Measurements from ENCODE around the gene TFG. TPM values are rescaled to one million over a fixed set of nuclear protein-coding genes. Genes with fewer than 3 reads are reported as not detected.
A peak's percentile ranks its signal among the peaks of the same experiment; 100 is the strongest.

TFG gene
- total RNA-seq, 2 experiments from 2014 or later = 57.8 to 61.3 TPM

DNA sequence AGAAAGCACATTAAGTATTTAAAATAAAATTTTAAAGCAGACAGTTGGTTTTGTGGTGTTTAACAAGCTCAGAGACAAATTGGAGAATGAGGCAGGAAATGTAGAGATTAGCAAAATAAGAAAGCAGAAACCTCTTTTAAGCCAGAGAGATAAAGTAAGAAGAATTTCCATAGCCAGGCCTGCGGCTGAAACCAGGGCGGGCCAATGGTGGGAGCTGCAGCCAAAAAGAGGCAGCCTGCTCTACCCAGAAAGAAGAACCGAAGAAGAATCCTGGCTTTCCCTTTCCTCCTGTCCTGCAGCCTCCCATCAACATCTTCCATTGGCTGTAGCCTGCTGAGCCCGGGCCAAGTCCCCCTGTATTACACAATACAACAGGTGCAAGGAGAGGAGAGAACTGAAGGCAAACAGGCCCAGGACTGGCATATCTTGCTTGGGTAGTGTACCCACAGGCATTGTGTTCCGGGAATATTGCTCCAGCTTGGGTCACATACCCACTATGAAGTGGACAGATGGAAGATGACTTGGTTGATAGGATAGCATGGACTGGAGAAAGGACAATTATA lies 11.5 kb upstream of the TFG start:
- no peaks in the 10 kb centered on the region for H3K36me3 Mint-ChIP-seq
- H3K4me3 Mint-ChIP-seq = no peak overlapping the region
- no peak overlapping the region for H3K27ac Mint-ChIP-seq
- no peak for DNase-seq
- peaks cover 34% of the 10 kb centered on the region for H3K27me3 Mint-ChIP-seq
- no peaks in the 10 kb centered on the region for H3K9me3 Mint-ChIP-seq
- H3K4me1 Mint-ChIP-seq = no peaks in the 10 kb centered on the region

GRCh38 chr3:100698736-100699135 lies 10.6 kb upstream of the TFG start:
- DNase-seq = no peak
- Mint-ChIP-seq H3K36me3 (no peaks in the 10 kb centered on the region), H3K4me3 (no peak overlapping the region), H3K27ac (no peak overlapping the region), H3K9me3 (no peaks in the 10 kb centered on the region), H3K27me3 (peaks cover 39% of the 10 kb centered on the region), H3K4me1 (no peaks in the 10 kb centered on the region)

DNA sequence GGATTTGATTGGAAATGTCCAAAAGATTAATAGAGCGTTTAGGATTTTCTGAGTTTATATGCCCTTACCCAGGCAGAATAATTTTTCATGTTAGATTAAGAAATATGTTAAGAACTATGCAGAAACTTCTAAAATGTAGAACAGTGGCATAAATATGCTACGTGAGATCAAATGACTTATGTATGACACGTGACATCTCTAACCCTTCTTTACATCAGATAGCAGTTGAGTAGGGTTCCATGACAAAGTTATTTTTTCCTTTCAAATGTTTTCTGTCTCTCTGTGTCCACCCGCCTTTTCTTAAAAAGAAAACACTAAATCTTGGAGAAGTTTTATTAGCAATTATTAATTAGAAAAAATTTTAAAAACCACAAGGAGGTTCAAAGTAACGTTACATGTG lies 8.6 kb upstream of the TFG start:
- DNase-seq = no peak
- no peaks in the 10 kb centered on the region for H3K4me1 Mint-ChIP-seq
- no peak overlapping the region for H3K27ac Mint-ChIP-seq
- no peaks in the 10 kb centered on the region for H3K9me3 Mint-ChIP-seq
- H3K36me3 Mint-ChIP-seq = no peaks in the 10 kb centered on the region
- peaks cover 37% of the 10 kb centered on the region for H3K27me3 Mint-ChIP-seq
- no peak overlapping the region for H3K4me3 Mint-ChIP-seq

DNA sequence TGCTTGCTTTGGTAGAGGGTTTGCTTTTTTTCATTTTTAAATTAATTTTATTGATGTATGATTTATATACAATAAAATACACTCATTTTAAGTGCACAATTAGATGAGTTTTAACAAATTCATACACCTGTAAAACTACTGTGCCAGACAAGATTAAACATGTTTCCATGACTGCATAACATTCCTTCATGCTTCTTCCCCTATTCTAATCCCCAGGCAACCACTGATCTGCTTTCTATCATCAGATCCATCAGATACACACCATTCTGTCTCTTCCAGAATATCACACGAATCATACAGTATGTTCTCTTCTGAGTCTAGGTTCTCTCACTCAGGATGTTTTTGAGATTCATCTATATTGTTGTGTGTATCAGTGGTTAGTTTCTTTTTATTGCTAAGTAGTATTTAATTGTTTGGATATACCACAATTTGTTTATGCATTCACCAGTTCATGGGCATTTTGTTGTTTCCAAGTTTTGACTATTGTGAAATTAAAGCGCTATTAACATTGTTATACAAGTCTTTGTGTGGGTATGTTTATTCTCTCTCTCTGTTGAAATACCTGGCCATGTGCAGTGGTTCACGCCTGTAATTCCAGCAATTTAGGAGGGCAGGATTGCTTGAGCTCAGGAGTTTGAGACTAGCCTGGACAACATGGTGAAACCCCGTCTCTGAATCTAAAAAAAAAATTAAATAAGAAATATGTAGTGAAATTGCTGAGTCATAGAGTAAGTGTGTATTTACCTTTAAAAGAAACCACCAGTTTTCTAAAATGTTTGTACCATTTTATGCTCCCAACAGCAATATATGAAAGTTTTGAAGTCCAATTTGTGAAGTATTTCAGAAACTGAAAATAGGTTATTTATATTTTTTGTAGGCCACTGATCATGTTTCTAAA lies 7.0 kb upstream of the TFG start:
- H3K36me3 Mint-ChIP-seq = no peaks in the 10 kb centered on the region
- peaks cover 37% of the 10 kb centered on the region for H3K27me3 Mint-ChIP-seq
- DNase-seq = no peak
- H3K4me1 Mint-ChIP-seq = no peaks in the 10 kb centered on the region
- no peak overlapping the region for H3K27ac Mint-ChIP-seq
- H3K4me3 Mint-ChIP-seq = no peak overlapping the region
- H3K9me3 Mint-ChIP-seq = no peaks in the 10 kb centered on the region

DNA sequence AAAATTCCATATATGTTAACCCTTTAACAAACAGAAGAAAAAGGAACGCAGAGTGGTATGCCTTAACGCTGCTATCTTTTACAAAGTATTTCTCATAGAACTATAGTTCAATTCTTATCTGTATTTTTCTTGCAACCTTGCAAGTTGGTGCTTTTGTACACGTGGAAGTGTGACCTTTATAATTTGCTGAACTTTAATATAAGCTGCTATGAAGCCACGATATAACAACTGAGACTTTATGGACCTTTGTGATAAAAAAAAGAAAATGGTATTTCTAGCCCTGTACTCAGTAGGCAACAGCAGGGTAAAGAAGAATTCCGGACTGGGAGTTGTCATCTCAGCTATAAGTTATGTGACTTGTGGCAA lies 6.3 kb upstream of the TFG start:
- no peak overlapping the region for H3K4me3 Mint-ChIP-seq
- no peak for DNase-seq
- H3K4me1 Mint-ChIP-seq = no peaks in the 10 kb centered on the region
- no peaks in the 10 kb centered on the region for H3K9me3 Mint-ChIP-seq
- no peaks in the 10 kb centered on the region for H3K36me3 Mint-ChIP-seq
- no peak overlapping the region for H3K27ac Mint-ChIP-seq
- peaks cover 37% of the 10 kb centered on the region for H3K27me3 Mint-ChIP-seq

DNA sequence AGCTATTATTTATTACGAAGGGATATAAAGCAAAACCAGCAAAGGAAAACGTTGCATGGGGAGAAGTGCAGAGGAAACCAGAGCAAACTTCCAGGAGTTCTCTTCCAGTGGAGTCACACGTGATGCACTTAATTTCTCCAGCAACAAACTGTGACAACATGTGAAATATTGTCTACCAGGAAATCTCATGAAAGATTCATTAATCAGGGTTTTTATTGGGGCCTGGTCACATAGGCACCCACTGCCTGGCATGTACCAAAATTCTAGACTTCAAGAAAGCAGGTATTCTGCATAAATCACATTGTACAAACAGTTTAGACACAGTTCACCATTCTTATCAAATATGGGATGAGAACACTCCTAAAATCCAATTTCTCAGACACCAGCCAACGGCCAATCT lies 5.4 kb upstream of the TFG start:
- no peak for DNase-seq
- Mint-ChIP-seq H3K4me1 (peaks cover 8% of the 10 kb centered on the region), H3K4me3 (no peak overlapping the region), H3K9me3 (peaks cover 2% of the 10 kb centered on the region), H3K27me3 (peaks cover 28% of the 10 kb centered on the region), H3K27ac (no peak overlapping the region), H3K36me3 (no peaks in the 10 kb centered on the region)

GRCh38 chr3:100706365-100706764 lies 2.9 kb upstream of the TFG start:
- peaks cover 21% of the 10 kb centered on the region for H3K4me1 Mint-ChIP-seq
- peaks cover 11% of the 10 kb centered on the region for H3K36me3 Mint-ChIP-seq
- DNase-seq = no peak
- H3K4me3 Mint-ChIP-seq = no peak overlapping the region
- peaks cover 18% of the 10 kb centered on the region for H3K27me3 Mint-ChIP-seq
- H3K27ac Mint-ChIP-seq = no peak overlapping the region
- H3K9me3 Mint-ChIP-seq = peaks cover 4% of the 10 kb centered on the region

DNA sequence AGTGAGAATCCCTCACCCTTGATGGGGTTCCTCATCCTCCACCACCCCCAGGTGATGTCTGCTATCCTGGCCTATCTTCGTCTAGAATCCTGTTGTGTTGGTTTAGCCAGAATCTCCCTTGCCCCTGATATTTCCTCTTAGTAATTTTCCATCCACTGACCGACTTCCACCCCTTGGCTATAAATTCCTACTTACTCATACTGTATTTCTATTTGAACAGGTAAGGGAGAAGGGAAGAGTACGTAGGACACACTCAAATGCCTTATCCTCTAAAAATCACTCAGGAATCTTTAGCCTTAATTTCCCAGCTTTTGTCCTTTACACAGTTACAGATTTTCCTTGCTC lies 678 bp upstream of the TFG start:
- DNase-seq = no peak
- Mint-ChIP-seq H3K27ac (peak overlapping the region; percentile 95), H3K36me3 (peaks cover 25% of the 10 kb centered on the region), H3K4me1 (peaks cover 38% of the 10 kb centered on the region), H3K9me3 (peaks cover 4% of the 10 kb centered on the region), H3K4me3 (peak overlapping the region; percentile 85), H3K27me3 (peaks cover 8% of the 10 kb centered on the region)

DNA sequence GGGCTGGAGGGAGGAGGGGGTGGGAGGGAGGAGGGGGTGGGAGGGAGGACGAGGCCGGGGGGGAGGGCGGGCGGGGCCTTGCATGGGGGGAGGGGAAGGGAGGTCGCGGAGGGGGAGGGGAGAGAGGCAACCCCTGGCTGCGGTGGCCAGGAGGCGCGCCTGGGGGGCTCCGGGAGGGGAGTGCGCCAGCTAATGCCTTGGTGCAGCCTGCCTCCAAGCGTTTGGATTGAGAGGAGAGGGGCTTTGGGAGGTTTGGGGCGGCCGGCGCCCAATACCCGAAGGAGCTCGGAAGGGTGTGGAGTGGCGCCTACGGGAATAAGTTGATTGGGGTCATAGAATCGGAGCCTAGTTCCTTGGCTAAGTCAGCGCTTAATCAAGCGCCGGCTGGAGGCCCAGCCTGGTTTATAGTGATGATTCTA lies 557 bp downstream of the TFG start:
- Mint-ChIP-seq H3K36me3 (peaks cover 31% of the 10 kb centered on the region), H3K9me3 (peaks cover 4% of the 10 kb centered on the region), H3K4me1 (peaks cover 39% of the 10 kb centered on the region), H3K27ac (peak overlapping the region; percentile 86), H3K27me3 (peaks cover 7% of the 10 kb centered on the region), H3K4me3 (peak overlapping the region; percentile 85)
- DNase-seq = peak; percentile 28

GRCh38 chr3:100710261-100710968 lies 1.1 kb downstream of the TFG start:
- peak; percentile 80 for DNase-seq
- peak overlapping the region; percentile 86 for H3K27ac Mint-ChIP-seq
- H3K27me3 Mint-ChIP-seq = peaks cover 3% of the 10 kb centered on the region
- H3K4me3 Mint-ChIP-seq = peak overlapping the region; percentile 85
- H3K4me1 Mint-ChIP-seq = peaks cover 44% of the 10 kb centered on the region
- peaks cover 35% of the 10 kb centered on the region for H3K36me3 Mint-ChIP-seq
- peaks cover 4% of the 10 kb centered on the region for H3K9me3 Mint-ChIP-seq

DNA sequence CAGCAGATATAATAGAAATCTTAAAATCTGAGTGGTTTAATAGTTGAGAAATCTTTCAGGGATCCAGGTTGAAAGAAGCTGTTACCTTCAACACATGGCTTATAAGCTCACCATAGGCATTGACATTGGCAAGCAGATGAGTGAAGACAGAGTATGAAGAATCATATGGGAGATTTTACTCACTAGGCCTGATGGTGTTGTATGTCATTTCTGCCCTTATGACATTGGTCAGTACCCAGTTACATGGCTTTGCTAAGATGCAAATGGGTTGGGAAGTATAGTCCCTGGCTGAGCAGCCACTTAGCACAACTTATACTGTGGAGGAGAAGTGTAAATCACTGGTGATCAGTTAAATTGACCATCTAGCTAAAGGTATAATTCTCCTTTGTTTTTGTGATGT lies 5.9 kb downstream of the TFG start:
- DNase-seq = no peak
- H3K9me3 Mint-ChIP-seq = peaks cover 2% of the 10 kb centered on the region
- H3K4me1 Mint-ChIP-seq = peaks cover 54% of the 10 kb centered on the region
- H3K4me3 Mint-ChIP-seq = no peak overlapping the region
- no peak overlapping the region for H3K27ac Mint-ChIP-seq
- peaks cover 63% of the 10 kb centered on the region for H3K36me3 Mint-ChIP-seq
- H3K27me3 Mint-ChIP-seq = no peaks in the 10 kb centered on the region

GRCh38 chr3:100717063-100717462 lies 7.8 kb downstream of the TFG start:
- no peak overlapping the region for H3K4me3 Mint-ChIP-seq
- H3K27ac Mint-ChIP-seq = no peak overlapping the region
- peaks cover 57% of the 10 kb centered on the region for H3K36me3 Mint-ChIP-seq
- no peaks in the 10 kb centered on the region for H3K9me3 Mint-ChIP-seq
- no peak for DNase-seq
- no peaks in the 10 kb centered on the region for H3K27me3 Mint-ChIP-seq
- peaks cover 38% of the 10 kb centered on the region for H3K4me1 Mint-ChIP-seq

GRCh38 chr3:100717637-100718487 lies 8.6 kb downstream of the TFG start:
- Mint-ChIP-seq H3K9me3 (no peaks in the 10 kb centered on the region), H3K4me1 (peaks cover 33% of the 10 kb centered on the region), H3K4me3 (no peak overlapping the region), H3K27ac (no peak overlapping the region), H3K27me3 (no peaks in the 10 kb centered on the region), H3K36me3 (peaks cover 55% of the 10 kb centered on the region)
- DNase-seq = no peak

- Mint-ChIP-seq H3K27me3 (no peaks in the 10 kb centered on the region), H3K36me3 (peaks cover 48% of the 10 kb centered on the region), H3K27ac (no peak overlapping the region), H3K9me3 (no peaks in the 10 kb centered on the region), H3K4me1 (peaks cover 28% of the 10 kb centered on the region), H3K4me3 (no peak overlapping the region)
- DNase-seq = no peak
These were observed 9.8 kb downstream of the TFG start for GRCh38 chr3:100719136-100719535.

- no peaks in the 10 kb centered on the region for H3K9me3 Mint-ChIP-seq
- H3K27me3 Mint-ChIP-seq = no peaks in the 10 kb centered on the region
- no peak overlapping the region for H3K4me3 Mint-ChIP-seq
- peaks cover 44% of the 10 kb centered on the region for H3K36me3 Mint-ChIP-seq
- peaks cover 22% of the 10 kb centered on the region for H3K4me1 Mint-ChIP-seq
- no peak overlapping the region for H3K27ac Mint-ChIP-seq
- DNase-seq = no peak
These were observed 11.1 kb downstream of the TFG start for GRCh38 chr3:100720426-100720825.

All from activated naive CD8-positive, alpha-beta T cell treated with anti-CD3 and anti-CD28 coated beads for 36 hours (primary cell).